Colonic mucosa (tissue), 4 donors: ENCODE measurements around the gene PRDM4. TPM values are rescaled to one million over a fixed set of nuclear protein-coding genes. Genes with fewer than 3 reads are reported as not detected.

ENCODE experiments used
- DNase-seq: peaks from one replicate; pipeline ENCODE4 v3.0.0-alpha.2; 2020
- H3K27ac ChIP-seq: fragments of 200-600 bp; one replicate; pipeline ENCODE4 v1.8.0; 2021
- H3K27me3 ChIP-seq: fragments of 200-600 bp; one replicate; pipeline ENCODE4 v1.8.0; 2021
- H3K36me3 ChIP-seq: fragments of 200-600 bp; one replicate; pipeline ENCODE4 v1.8.0; 2021
- H3K4me1 ChIP-seq: fragments of 200-600 bp; one replicate; pipeline ENCODE4 v1.8.0; 2021; ENCODE audit warnings: mild to moderate bottlenecking
- H3K4me3 ChIP-seq: fragments of 200-600 bp; one replicate; pipeline ENCODE4 v1.8.0; 2021
- H3K9ac ChIP-seq, 2 donors: one replicate each; pipeline ENCODE4 v1.7.0; 2013; ENCODE audit warnings: control low read depth in 2 of 2, low read depth in 2 of 2, low read length in 2 of 2
- H3K9me3 ChIP-seq: fragments of 200-600 bp; one replicate; pipeline ENCODE4 v1.8.0; 2021
- intact Hi-C: fragments of 100-400 bp; cut with DNase I; formaldehyde crosslinking; loops from one replicate; pipeline ENCODE4 v1.14.1; 2022
- total RNA-seq, 2 donors: library from RNA; stranded (reverse); fragmentation: NEBNext Ultra II Directional in 1 of 2; extraction: Animal tissue kit (Norgen Biotek cat#: 25700) in 1 of 2; gene quantifications; one replicate each; pipeline ENCODE4 v1.2.1, GENCODE V29; 2021
- TF ChIP-seq, protein P1 (sequence below): fragments of 200-600 bp; IDR thresholded peaks from one replicate; pipeline ENCODE4 v1.8.0; 2022; ENCODE audit warnings: antibody characterized with exemption, mild to moderate bottlenecking
- donor health status: healthy.
- donor health status: DM: no; HTN: no; CAD: no.
- donor health status: DM: no; HTN: no; CAD: no.

Gene PRDM4
- total RNA-seq, 2 donors from 2014 or later = 32.7 to 36.1 TPM

- Histone ChIP-seq H3K4me3 (no peak overlapping the region), H3K4me1 (no peaks in the 10 kb centered on the region), H3K27ac (no peak overlapping the region), H3K9ac (no peak overlapping the region), H3K9me3 (no peaks in the 10 kb centered on the region), H3K36me3 (no peaks in the 10 kb centered on the region), H3K27me3 (no peaks in the 10 kb centered on the region)
- no peak for DNase-seq
- intact Hi-C loops = no loop called here
- TF ChIP-seq, protein P1, sequence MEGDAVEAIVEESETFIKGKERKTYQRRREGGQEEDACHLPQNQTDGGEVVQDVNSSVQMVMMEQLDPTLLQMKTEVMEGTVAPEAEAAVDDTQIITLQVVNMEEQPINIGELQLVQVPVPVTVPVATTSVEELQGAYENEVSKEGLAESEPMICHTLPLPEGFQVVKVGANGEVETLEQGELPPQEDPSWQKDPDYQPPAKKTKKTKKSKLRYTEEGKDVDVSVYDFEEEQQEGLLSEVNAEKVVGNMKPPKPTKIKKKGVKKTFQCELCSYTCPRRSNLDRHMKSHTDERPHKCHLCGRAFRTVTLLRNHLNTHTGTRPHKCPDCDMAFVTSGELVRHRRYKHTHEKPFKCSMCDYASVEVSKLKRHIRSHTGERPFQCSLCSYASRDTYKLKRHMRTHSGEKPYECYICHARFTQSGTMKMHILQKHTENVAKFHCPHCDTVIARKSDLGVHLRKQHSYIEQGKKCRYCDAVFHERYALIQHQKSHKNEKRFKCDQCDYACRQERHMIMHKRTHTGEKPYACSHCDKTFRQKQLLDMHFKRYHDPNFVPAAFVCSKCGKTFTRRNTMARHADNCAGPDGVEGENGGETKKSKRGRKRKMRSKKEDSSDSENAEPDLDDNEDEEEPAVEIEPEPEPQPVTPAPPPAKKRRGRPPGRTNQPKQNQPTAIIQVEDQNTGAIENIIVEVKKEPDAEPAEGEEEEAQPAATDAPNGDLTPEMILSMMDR = no peak
Measured at GRCh38 chr12:107765316-107765715, 4.4 kb upstream of the PRDM4 start.

DNA sequence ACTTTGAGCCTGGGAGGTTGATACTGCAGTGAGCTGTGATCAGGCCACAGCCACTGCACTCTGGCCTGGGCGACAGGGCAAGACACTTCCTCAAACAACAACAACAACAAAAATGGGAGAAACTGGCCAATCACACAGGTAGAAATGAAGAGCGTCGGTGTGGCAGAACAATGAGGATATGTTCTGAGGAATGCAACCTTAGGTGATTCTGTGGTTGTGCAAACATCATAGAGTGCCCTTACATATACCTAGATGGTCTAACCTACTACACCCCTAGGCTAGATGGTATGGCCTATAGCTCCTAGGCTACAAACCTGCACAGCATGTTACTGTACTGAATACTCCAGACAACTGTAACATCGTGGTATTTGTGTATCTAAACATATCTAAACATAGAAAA, 3.7 kb upstream of the PRDM4 start:
- no peaks in the 10 kb centered on the region for H3K27me3 ChIP-seq
- intact Hi-C loops = loop anchor here (5.0 kb wide), 1 partner anchor 118 kb away; no protein-coding TSS in a partner anchor
- H3K9me3 ChIP-seq = no peaks in the 10 kb centered on the region
- TF ChIP-seq, protein P1 = no peak
- H3K27ac ChIP-seq = no peak overlapping the region
- H3K9ac ChIP-seq = no peak overlapping the region
- no peaks in the 10 kb centered on the region for H3K4me1 ChIP-seq
- H3K36me3 ChIP-seq = no peaks in the 10 kb centered on the region
- no peak overlapping the region for H3K4me3 ChIP-seq
- no peak for DNase-seq

- intact Hi-C loops = loop anchor here (5.0 kb wide), 1 partner anchor 119 kb away; no protein-coding TSS in a partner anchor
- Histone ChIP-seq H3K27me3 (no peaks in the 10 kb centered on the region), H3K9me3 (no peaks in the 10 kb centered on the region), H3K27ac (no peak overlapping the region), H3K9ac (no peak overlapping the region), H3K4me1 (no peaks in the 10 kb centered on the region), H3K36me3 (no peaks in the 10 kb centered on the region), H3K4me3 (no peak overlapping the region)
- no peak for DNase-seq
- TF ChIP-seq, protein P1 = no peak
Measured at GRCh38 chr12:107762874-107763273, 1.9 kb upstream of the PRDM4 start.

- no peak for DNase-seq
- TF ChIP-seq, protein P1 = no peak
- Histone ChIP-seq H3K27me3 (no peaks in the 10 kb centered on the region), H3K27ac (no peak overlapping the region), H3K4me3 (peak overlapping the region; percentile 82), H3K4me1 (no peaks in the 10 kb centered on the region), H3K9me3 (no peaks in the 10 kb centered on the region), H3K36me3 (no peaks in the 10 kb centered on the region), H3K9ac (peak overlapping the region in 1 of 2 donors; percentile 60)
- intact Hi-C loops = loop anchor here (5.0 kb wide), 1 partner anchor 121 kb away; no protein-coding TSS in a partner anchor
Measured at GRCh38 chr12:107761502-107761904, 566 bp upstream of the PRDM4 start.

DNA sequence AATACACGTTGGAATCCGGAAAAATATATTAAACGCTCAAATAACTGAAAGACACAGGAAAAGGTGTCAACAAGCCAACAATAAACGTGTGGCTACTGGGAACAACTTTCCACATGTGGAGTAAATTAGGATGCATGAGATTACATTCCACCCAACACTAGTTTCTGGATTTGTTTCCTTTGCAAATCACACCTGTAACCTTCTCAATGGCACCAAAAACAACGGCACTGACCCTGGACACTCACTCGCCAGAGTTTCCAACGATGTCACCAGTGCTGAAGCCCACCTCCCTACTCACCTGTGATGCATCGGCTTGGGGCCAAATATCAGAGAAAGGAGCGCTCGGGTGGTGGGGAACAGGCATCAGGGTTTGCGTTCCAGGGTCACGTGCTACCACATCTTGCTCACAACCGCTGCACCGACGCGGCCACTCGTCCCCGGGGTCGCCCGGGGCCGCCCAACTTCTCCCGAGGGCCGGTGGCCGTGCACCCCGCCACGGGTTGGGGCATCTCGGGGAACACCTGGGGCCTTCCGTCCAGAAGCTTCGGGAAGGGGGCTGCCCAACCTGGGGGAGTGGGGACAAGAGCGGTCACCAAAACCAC, 629 bp downstream of the PRDM4 start:
- intact Hi-C loops = loop anchor here (5.0 kb wide), 1 partner anchor 122 kb away; no protein-coding TSS in a partner anchor
- TF ChIP-seq, protein P1 = no peak
- Histone ChIP-seq H3K4me3 (peak overlapping the region; percentile 82), H3K36me3 (no peaks in the 10 kb centered on the region), H3K27ac (peak overlapping the region; percentile 72), H3K9ac (peak overlapping the region; percentile 84 to 95), H3K9me3 (no peaks in the 10 kb centered on the region), H3K4me1 (no peaks in the 10 kb centered on the region), H3K27me3 (no peaks in the 10 kb centered on the region)
- DNase-seq = peak; percentile 56
